GM12892 (cell line): Measurements from ENCODE around the gene EFNA5.

Source experiments
- POLR2A ChIP-seq: IDR thresholded peaks from 2 replicates; pipeline ENCODE4 v1.6.1; 2011; ENCODE audit warnings: low read depth, low read length, control low read depth
- POLR2AphosphoS5 ChIP-seq: IDR thresholded peaks from 2 replicates; pipeline ENCODE4 v1.6.1; 2011; ENCODE audit warnings: low read depth, low read length, control low read depth
- TAF1 ChIP-seq: IDR thresholded peaks from 2 replicates; pipeline ENCODE4 v1.6.1; 2011; ENCODE audit warnings: low read depth, mild to moderate bottlenecking, control low read depth, low read length, borderline replicate concordance

- no peak for TF ChIP-seq POLR2A
- TF ChIP-seq TAF1, result no peak
- no peak for TF ChIP-seq POLR2AphosphoS5
Observed at GRCh38 chr5:107496466-107496865, 174.3 kb downstream of the EFNA5 start.
